Measurements from ENCODE around the gene EFCAB5. TPM values are rescaled to one million over a fixed set of nuclear protein-coding genes. Genes with fewer than 3 reads are reported as not detected.
"Not testable (repeated sequence)": the region's sequence is repeated elsewhere in the genome, so short reads cannot be mapped to it uniquely, and the experiment has no call there.

The EFCAB5 gene
- total and polyA plus RNA-seq, 8 donors = 0.09 to 0.54 (median 0.38) TPM; not detected in 1

DNA sequence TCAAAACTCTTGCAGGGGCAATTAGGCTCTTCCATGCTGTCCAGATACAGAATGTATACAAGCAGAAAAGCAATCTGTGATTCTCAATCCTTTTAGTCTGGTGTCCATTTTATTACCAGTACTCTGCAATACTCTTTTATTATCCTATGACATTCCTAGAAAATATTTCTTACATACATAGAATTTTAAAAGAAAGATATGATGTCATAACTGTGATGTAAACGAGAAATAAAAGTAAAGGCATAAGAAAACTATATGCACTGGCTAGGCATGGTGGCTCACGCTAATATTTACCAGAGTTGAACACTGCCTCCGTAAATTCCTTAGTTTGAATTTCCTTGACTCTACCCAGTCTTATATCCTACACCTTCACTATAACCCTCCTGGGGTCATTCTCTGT lies 55.0 kb downstream of the EFCAB5 start:
- H3K4me3 ChIP-seq = no peak overlapping the region
- H3K4me1 ChIP-seq = no peaks in the 10 kb centered on the region
- no peaks in the 10 kb centered on the region for H3K27me3 ChIP-seq
- WGBS, 2 donors = 87 to 89% methylated on average over 3 of the region's 3 CpGs
- no peaks in the 10 kb centered on the region for H3K9me3 ChIP-seq
- H3K27ac ChIP-seq = no peak overlapping the region
- FAIRE-seq (no peak), DNase-seq (no peak), ATAC-seq (no peak)
- no peaks in the 10 kb centered on the region for H3K36me3 ChIP-seq
- intact Hi-C loops (cut with DNase I) = no loop called here
- TF ChIP-seq, protein P1, sequence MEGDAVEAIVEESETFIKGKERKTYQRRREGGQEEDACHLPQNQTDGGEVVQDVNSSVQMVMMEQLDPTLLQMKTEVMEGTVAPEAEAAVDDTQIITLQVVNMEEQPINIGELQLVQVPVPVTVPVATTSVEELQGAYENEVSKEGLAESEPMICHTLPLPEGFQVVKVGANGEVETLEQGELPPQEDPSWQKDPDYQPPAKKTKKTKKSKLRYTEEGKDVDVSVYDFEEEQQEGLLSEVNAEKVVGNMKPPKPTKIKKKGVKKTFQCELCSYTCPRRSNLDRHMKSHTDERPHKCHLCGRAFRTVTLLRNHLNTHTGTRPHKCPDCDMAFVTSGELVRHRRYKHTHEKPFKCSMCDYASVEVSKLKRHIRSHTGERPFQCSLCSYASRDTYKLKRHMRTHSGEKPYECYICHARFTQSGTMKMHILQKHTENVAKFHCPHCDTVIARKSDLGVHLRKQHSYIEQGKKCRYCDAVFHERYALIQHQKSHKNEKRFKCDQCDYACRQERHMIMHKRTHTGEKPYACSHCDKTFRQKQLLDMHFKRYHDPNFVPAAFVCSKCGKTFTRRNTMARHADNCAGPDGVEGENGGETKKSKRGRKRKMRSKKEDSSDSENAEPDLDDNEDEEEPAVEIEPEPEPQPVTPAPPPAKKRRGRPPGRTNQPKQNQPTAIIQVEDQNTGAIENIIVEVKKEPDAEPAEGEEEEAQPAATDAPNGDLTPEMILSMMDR (IDR thresholded peaks at IDR 0.05) = no peak

DNA sequence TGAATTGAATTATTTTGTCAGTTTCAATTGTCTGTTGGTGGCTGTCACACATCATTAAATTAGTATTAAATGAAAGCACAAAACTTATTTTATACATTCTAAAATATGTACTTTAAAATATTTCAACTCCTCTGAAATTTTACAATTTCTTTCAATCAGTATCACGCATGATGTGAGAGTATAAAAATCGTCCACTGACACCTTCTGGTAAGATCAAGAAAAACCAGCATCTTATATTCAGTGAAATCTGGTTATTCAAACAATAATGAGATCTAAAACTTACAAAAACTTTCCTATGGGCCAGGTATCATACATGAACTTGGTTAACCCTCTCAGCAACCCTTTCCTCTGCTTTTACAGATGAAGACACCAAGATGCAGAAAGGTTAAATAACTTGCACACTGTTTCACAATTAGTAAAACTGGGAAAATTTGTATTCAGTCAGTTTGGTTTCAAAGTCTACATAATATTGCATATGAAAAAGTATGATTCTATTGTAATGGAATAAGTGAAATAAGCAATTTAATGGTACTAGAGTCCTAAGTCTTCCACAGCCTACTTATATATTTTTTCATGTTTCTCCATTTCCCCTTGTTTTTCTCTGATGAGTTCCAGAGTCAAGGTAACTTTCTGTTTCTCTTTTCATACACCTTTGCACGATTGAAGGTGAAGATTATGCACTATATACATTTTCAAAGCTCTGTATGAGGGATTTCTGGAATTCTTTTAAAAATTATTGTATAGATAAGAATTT lies 58.7 kb downstream of the EFCAB5 start:
- TF ChIP-seq, protein P1 (IDR thresholded peaks at IDR 0.05) = no peak
- Histone ChIP-seq H3K4me1 (no peaks in the 10 kb centered on the region), H3K9me3 (no peaks in the 10 kb centered on the region), H3K4me3 (no peak overlapping the region), H3K27ac (no peak overlapping the region), H3K36me3 (no peaks in the 10 kb centered on the region), H3K27me3 (no peaks in the 10 kb centered on the region)
- ATAC-seq = no peak
- DNase-seq = no peak
- no peak for FAIRE-seq
- intact Hi-C loops (cut with DNase I) = no loop called here
- whole genome bisulfite sequencing, 2 donors = 35 to 50% methylated on average over 3 of the region's 3 CpGs

DNA sequence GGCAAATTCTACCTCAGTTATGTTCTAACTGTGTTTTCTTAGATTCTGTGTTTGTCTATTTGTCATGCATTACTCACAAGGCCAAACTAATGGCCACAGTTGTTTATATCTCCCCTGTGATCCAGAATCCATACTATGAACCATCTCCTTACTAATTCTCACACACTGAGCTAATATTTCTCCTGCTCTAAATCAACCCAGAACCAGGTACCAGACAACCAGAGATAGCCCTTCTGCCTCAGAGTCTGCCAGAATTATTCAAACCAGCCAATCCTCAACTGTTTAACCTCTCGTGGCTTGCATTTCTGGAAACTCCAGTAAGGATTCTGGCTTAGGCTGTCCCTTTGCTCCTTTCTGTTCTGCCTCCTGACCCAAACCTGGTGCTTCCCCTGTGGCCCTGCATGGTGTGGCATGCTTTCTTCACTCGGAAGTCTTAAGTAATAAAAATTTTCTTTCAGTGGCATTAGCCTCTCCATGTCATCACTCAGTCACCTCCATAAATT lies 59.4 kb downstream of the EFCAB5 start:
- Histone ChIP-seq H3K9me3 (no peaks in the 10 kb centered on the region), H3K4me1 (no peaks in the 10 kb centered on the region), H3K36me3 (no peaks in the 10 kb centered on the region), H3K27me3 (no peaks in the 10 kb centered on the region), H3K4me3 (no peak overlapping the region), H3K27ac (no peak overlapping the region)
- 55 to 56% methylated on average over 2 of the region's 2 CpGs for WGBS, 2 donors
- FAIRE-seq (no peak), ATAC-seq (no peak), DNase-seq (no peak)
- intact Hi-C loops (cut with DNase I) = no loop called here
- TF ChIP-seq, protein P1 (IDR thresholded peaks at IDR 0.05) = no peak

DNA sequence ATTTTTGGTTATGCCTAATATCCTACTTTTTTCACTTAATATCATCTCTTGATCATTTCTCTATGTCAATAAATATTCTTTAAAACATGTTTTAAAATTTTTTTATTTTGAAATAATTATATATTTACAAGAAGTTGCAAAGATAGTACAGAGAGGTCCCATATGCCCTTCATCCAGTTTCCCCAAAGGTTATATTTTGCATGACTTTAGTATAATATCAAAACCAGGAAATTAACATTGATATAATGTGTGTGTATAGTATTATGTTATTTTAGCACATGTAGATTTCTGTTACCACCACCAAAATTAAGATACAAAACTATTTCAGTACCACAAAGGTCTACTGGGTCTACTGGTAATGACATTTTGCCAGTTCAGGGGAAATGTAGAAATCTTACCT lies 60.7 kb downstream of the EFCAB5 start:
- Histone ChIP-seq H3K27me3 (no peaks in the 10 kb centered on the region), H3K36me3 (no peaks in the 10 kb centered on the region), H3K4me3 (no peak overlapping the region), H3K27ac (no peak overlapping the region), H3K9me3 (no peaks in the 10 kb centered on the region), H3K4me1 (no peaks in the 10 kb centered on the region)
- DNase-seq (no peak), ATAC-seq (no peak), FAIRE-seq (no peak)
- TF ChIP-seq, protein P1 (IDR thresholded peaks at IDR 0.05) = no peak
- intact Hi-C loops (cut with DNase I) = no loop called here

DNA sequence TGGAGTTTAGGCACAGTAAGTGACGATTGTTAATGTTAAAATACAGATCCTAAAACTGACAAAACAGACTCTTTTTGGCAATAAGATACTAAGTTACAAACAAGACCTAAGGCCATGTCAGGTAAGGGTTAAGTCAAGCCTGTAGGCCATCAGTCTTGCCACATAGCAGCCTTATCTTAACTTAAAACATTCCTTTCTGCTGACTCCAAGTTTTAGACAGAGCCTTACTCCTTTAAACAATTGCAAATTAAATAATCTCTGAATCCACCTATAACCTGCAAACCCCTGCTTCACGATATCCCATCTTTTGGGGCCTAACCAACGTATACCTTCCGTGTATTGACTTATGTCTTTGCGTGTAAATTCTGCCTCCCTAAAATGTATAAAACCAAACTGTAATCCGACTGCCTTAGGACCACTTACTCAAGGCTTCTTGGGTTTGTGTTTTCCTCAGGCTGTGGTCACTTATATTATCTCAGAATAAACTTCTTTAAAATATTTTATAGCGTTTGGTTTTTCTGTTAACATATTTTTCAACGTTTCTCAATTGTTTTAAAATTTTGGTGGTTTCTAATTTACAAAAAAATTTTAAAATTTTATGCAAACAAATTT lies 64.4 kb downstream of the EFCAB5 start:
- no peaks in the 10 kb centered on the region for H3K9me3 ChIP-seq
- H3K27me3 ChIP-seq = no peaks in the 10 kb centered on the region
- H3K4me3 ChIP-seq = no peak overlapping the region
- no peak for DNase-seq
- ATAC-seq = peak in 1 of 4 donors; percentile 61
- H3K27ac ChIP-seq = no peak overlapping the region
- no peaks in the 10 kb centered on the region for H3K4me1 ChIP-seq
- intact Hi-C loops (cut with DNase I) = no loop called here
- FAIRE-seq = no peak
- TF ChIP-seq, protein P1 (IDR thresholded peaks at IDR 0.05) = no peak
- no peaks in the 10 kb centered on the region for H3K36me3 ChIP-seq
- WGBS, 2 donors = 39 to 40% methylated on average over 8 of the region's 8 CpGs

DNA sequence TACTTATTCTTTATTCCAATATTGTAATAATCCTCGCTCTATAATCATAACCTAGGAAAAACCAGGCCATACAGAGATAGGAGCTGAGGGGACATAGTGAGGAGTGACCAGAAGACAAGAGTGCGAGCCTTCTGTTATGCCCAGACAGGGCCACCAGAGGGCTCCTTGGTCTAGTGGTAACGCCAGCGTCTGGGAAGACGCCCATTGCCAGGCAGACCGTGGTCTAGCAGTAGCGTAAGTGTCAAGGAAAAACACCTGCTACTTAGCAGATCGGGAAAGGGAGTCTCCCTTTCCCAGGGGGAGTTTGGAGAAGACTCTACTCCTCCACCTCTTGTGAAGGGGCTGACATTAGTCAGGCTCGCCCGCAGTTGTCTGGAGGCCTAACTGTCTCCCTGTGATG lies 70.5 kb downstream of the EFCAB5 start:
- intact Hi-C loops (cut with DNase I); H3K27ac ChIP-seq; H3K4me1 ChIP-seq; ATAC-seq; H3K4me3 ChIP-seq; FAIRE-seq; H3K9me3 ChIP-seq; DNase-seq; H3K27me3 ChIP-seq; H3K36me3 ChIP-seq: not testable (repeated sequence)
- WGBS, 2 donors = 90 to 92% methylated on average over 9 of the region's 10 CpGs

Measured in pancreas (tissue), 10 donors.